SK-N-SH (cell line): ENCODE results near the gene CAGE1.

Experiments used
- CTCF ChIP-seq: fragments of 200-600 bp; sonication (generic); IDR thresholded peaks from 2 replicates; pipeline ENCODE4 v1.6.1; 2017; ENCODE audit warnings: antibody characterized with exemption, mild to moderate bottlenecking, moderate library complexity
- TEAD4 ChIP-seq: IDR thresholded peaks from 2 replicates; pipeline ENCODE4 v1.4.0; 2012; ENCODE audit warnings: mild to moderate bottlenecking, borderline replicate concordance; ENCODE audit not compliant: insufficient read depth
- YY1 ChIP-seq: IDR thresholded peaks from 2 replicates; pipeline ENCODE4 v1.4.0; 2012; ENCODE audit warnings: low read depth, mild to moderate bottlenecking
- TF ChIP-seq, protein P1 (sequence below): IDR thresholded peaks from 2 replicates; pipeline ENCODE4 v1.4.0; 2012; ENCODE audit warnings: low read depth, borderline replicate concordance

DNA sequence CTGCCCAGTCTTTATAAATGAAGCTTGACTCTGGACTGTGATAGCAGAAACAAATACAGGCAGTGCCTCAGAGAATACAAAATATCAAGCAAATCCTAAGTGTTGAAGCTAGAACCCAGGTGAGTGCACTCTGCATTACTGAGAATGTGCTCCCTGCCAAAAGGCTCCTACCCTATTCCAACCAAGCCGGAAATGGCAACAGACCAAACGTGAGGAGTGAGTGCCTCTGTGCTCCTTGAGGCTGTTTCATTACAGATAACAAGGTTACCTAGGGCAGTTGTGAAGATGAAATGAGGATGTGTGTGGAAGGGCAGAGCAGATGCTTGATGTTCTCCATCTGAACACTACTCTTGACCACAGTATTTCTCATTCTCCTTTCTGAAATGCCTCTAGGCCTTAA, 105.9 kb downstream of the CAGE1 start:
- no peak for TF ChIP-seq TEAD4
- no peak for TF ChIP-seq CTCF
- no peak for TF ChIP-seq YY1
- TF ChIP-seq, protein P1, sequence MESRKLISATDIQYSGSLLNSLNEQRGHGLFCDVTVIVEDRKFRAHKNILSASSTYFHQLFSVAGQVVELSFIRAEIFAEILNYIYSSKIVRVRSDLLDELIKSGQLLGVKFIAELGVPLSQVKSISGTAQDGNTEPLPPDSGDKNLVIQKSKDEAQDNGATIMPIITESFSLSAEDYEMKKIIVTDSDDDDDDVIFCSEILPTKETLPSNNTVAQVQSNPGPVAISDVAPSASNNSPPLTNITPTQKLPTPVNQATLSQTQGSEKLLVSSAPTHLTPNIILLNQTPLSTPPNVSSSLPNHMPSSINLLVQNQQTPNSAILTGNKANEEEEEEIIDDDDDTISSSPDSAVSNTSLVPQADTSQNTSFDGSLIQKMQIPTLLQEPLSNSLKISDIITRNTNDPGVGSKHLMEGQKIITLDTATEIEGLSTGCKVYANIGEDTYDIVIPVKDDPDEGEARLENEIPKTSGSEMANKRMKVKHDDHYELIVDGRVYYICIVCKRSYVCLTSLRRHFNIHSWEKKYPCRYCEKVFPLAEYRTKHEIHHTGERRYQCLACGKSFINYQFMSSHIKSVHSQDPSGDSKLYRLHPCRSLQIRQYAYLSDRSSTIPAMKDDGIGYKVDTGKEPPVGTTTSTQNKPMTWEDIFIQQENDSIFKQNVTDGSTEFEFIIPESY = no peak
